HFF-Myc (cell line): ENCODE data around the gene CCDC178.
"Not testable (repeated sequence)": the region's sequence is repeated elsewhere in the genome, so short reads cannot be mapped to it uniquely, and the experiment has no call there.

Experiments
- DNase-seq: peaks from one replicate; pipeline ENCODE4 v3.0.0-alpha.2; 2011; ENCODE audit warnings: low read depth; ENCODE audit errors: extremely low read depth
- H3K4me3 ChIP-seq: replicated peaks from 2 replicates; pipeline ENCODE4 v1.5.1; 2011; ENCODE audit warnings: low read depth, mild to moderate bottlenecking, control low read depth, low read length
- CTCF ChIP-seq: IDR thresholded peaks from 2 replicates; pipeline ENCODE4 v1.5.1; 2012; ENCODE audit warnings: mild to moderate bottlenecking, low read depth, low read length, control low read depth; ENCODE audit errors: missing control alignments

CCDC178 gene

GRCh38 chr18:33424266-33424946 is 16.1 kb downstream of the CCDC178 start:
- DNase-seq = no peak
- TF ChIP-seq CTCF = no peak
- H3K4me3 ChIP-seq = no peak overlapping the region

GRCh38 chr18:33421225-33421624 is 19.3 kb downstream of the CCDC178 start:
- DNase-seq = no peak
- no peak for TF ChIP-seq CTCF
- no peak overlapping the region for H3K4me3 ChIP-seq

GRCh38 chr18:33404244-33404873 is 36.2 kb downstream of the CCDC178 start:
- TF ChIP-seq CTCF = no peak
- no peak overlapping the region for H3K4me3 ChIP-seq
- no peak for DNase-seq

- not testable (repeated sequence) for DNase-seq, H3K4me3 ChIP-seq
Observed at GRCh38 chr18:33398939-33399338, 41.6 kb downstream of the CCDC178 start.

- no peak for DNase-seq
- no peak overlapping the region for H3K4me3 ChIP-seq
- TF ChIP-seq CTCF = no peak
Observed at GRCh38 chr18:33375829-33376228, 64.7 kb downstream of the CCDC178 start.

GRCh38 chr18:33372442-33372841 is 68.1 kb downstream of the CCDC178 start:
- H3K4me3 ChIP-seq = no peak overlapping the region
- DNase-seq = no peak
- no peak for TF ChIP-seq CTCF

- H3K4me3 ChIP-seq = no peak overlapping the region
- no peak for TF ChIP-seq CTCF
- DNase-seq = no peak
Observed at GRCh38 chr18:33369711-33370449, 70.6 kb downstream of the CCDC178 start.
